ENCODE results near the gene BCAS1. TPM values are rescaled to one million over a fixed set of nuclear protein-coding genes. Genes with fewer than 3 reads are reported as not detected.

Gene BCAS1
- total and polyA plus RNA-seq, 2 experiments from 2014 or later: not detected

- Histone ChIP-seq H3K27ac (no peak overlapping the region), H3K36me3 (no peaks in the 10 kb centered on the region), H3K9me3 (ENCODE audit: low read depth) (no peaks in the 10 kb centered on the region), H3K4me3 (no peak overlapping the region), H3K4me1 (ENCODE audit: low read depth) (no peaks in the 10 kb centered on the region), H3K27me3 (no peaks in the 10 kb centered on the region)
- DNase-seq (ENCODE audit: low read depth in 1 of 2, low spot score in 1 of 2): peak in 1 of 2 donors; percentile 64
- no peak for TF ChIP-seq CTCF (IDR thresholded peaks at IDR 0.05; ENCODE audit: low read depth, low read length)
Observed at GRCh38 chr20:54061101-54061881, 9.1 kb downstream of the BCAS1 start.

- no peaks in the 10 kb centered on the region for H3K4me1 ChIP-seq (ENCODE audit: low read depth)
- TF ChIP-seq CTCF (IDR thresholded peaks at IDR 0.05; ENCODE audit: low read depth, low read length): no peak
- no peak for DNase-seq (ENCODE audit: low read depth in 1 of 2, low spot score in 1 of 2)
- H3K36me3 ChIP-seq: no peaks in the 10 kb centered on the region
- no peaks in the 10 kb centered on the region for H3K27me3 ChIP-seq
- H3K4me3 ChIP-seq: no peak overlapping the region
- no peaks in the 10 kb centered on the region for H3K9me3 ChIP-seq (ENCODE audit: low read depth)
- no peak overlapping the region for H3K27ac ChIP-seq
Observed at GRCh38 chr20:54059691-54060364, 10.6 kb downstream of the BCAS1 start.

GRCh38 chr20:54058420-54059139 is 11.8 kb downstream of the BCAS1 start:
- Histone ChIP-seq H3K36me3 (no peaks in the 10 kb centered on the region), H3K4me3 (no peak overlapping the region), H3K4me1 (ENCODE audit: low read depth) (no peaks in the 10 kb centered on the region), H3K9me3 (ENCODE audit: low read depth) (no peaks in the 10 kb centered on the region), H3K27ac (no peak overlapping the region), H3K27me3 (no peaks in the 10 kb centered on the region)
- TF ChIP-seq CTCF (IDR thresholded peaks at IDR 0.05; ENCODE audit: low read depth, low read length): no peak
- no peak for DNase-seq (ENCODE audit: low read depth in 1 of 2, low spot score in 1 of 2)

- no peaks in the 10 kb centered on the region for H3K4me1 ChIP-seq (ENCODE audit: low read depth)
- H3K27me3 ChIP-seq: no peaks in the 10 kb centered on the region
- H3K4me3 ChIP-seq: no peak overlapping the region
- H3K9me3 ChIP-seq (ENCODE audit: low read depth): no peaks in the 10 kb centered on the region
- no peak for TF ChIP-seq CTCF (IDR thresholded peaks at IDR 0.05; ENCODE audit: low read depth, low read length)
- no peak for DNase-seq (ENCODE audit: low read depth in 1 of 2, low spot score in 1 of 2)
- H3K27ac ChIP-seq: no peak overlapping the region
- H3K36me3 ChIP-seq: no peaks in the 10 kb centered on the region
Observed at GRCh38 chr20:54056762-54057639, 13.4 kb downstream of the BCAS1 start.

- H3K27ac ChIP-seq: no peak overlapping the region
- H3K9me3 ChIP-seq (ENCODE audit: low read depth): no peaks in the 10 kb centered on the region
- no peaks in the 10 kb centered on the region for H3K27me3 ChIP-seq
- H3K4me1 ChIP-seq (ENCODE audit: low read depth): no peaks in the 10 kb centered on the region
- H3K4me3 ChIP-seq: no peak overlapping the region
- no peaks in the 10 kb centered on the region for H3K36me3 ChIP-seq
- no peak for DNase-seq (ENCODE audit: low read depth in 1 of 2, low spot score in 1 of 2)
- TF ChIP-seq CTCF (IDR thresholded peaks at IDR 0.05; ENCODE audit: low read depth, low read length): no peak
Observed at GRCh38 chr20:54054516-54054915, 15.9 kb downstream of the BCAS1 start.

All from cardiac muscle cell (in vitro differentiated cells and primary cell).